ENCODE data around the gene DNAAF1. TPM values are rescaled to one million over a fixed set of nuclear protein-coding genes. Genes with fewer than 3 reads are reported as not detected.

DNAAF1 gene
- total and polyA plus RNA-seq, 2 of the 8 experiments (the other 6 are each of a cell fraction or from before 2014, with no cell fraction given), result 0.09 to 0.15 TPM

GRCh38 chr16:84195201-84196093 is 50.3 kb downstream of the DNAAF1 start (continued):
- TF ChIP-seq CHD7 (IDR thresholded peaks at IDR 0.05; ENCODE audit: insufficient replicate concordance, low read length) (no peak), CBX5 (IDR thresholded peaks at IDR 0.05; ENCODE audit: low read depth, low read length) (no peak), RAD21 (IDR thresholded peaks at IDR 0.05 in 1 of 2, conservative IDR thresholded peaks at IDR 0.05 in 1 of 2; ENCODE audit: low read depth in 2 of 2, low read length in 2 of 2) (no peak), SRF (IDR thresholded peaks at IDR 0.05; ENCODE audit: low read depth, low read length) (no peak), KDM5A (IDR thresholded peaks at IDR 0.05; ENCODE audit: low read length) (no peak), ZNF274 (IDR thresholded peaks at IDR 0.05; ENCODE audit: borderline replicate concordance, extremely low read depth, low read length) (no peak), GABPA (IDR thresholded peaks at IDR 0.05; ENCODE audit: borderline replicate concordance, insufficient read depth, low read length) (no peak), E2F6 (IDR thresholded peaks at IDR 0.05) (no peak)

Data from H1 (cell line).